Neural cell (in vitro differentiated cells): ENCODE measurements around the gene ECEL1. TPM values are rescaled to one million over a fixed set of nuclear protein-coding genes. Genes with fewer than 3 reads are reported as not detected.

Source experiments
- H2AFZ ChIP-seq: fragments of 200-600, 300-800 bp; sonication (generic), shearing (Covaris generic); 2 replicates; pipeline ENCODE4 v1.6.0; 2014; ENCODE audit warnings: low read depth, mild to moderate bottlenecking, antibody characterized with exemption, low read length, moderate library complexity
- H3F3A ChIP-seq: fragments of 200-600 bp; shearing (Covaris generic); 2 replicates; pipeline ENCODE4 v1.6.1; 2016; ENCODE audit warnings: mild to moderate bottlenecking, moderate library complexity, mixed read lengths, antibody characterized with exemption, low read length; ENCODE audit not compliant: insufficient read depth, poor library complexity, severe bottlenecking
- H3K27ac ChIP-seq: fragments of 200-600, 300-800 bp; sonication (generic), shearing (Covaris generic); 2 replicates; pipeline ENCODE4 v1.5.1; 2014; ENCODE audit warnings: mild to moderate bottlenecking, low read length, moderate library complexity
- H3K27me3 ChIP-seq: fragments of 300-800, 200-600 bp; sonication (generic), shearing (Covaris generic); 2 replicates; pipeline ENCODE4 v1.6.0; 2014; ENCODE audit warnings: mild to moderate bottlenecking, low read depth, low read length, moderate library complexity; ENCODE audit not compliant: insufficient read depth
- H3K36me3 ChIP-seq: fragments of 300-800, 200-600 bp; sonication (generic), shearing (Covaris generic); 2 replicates; pipeline ENCODE4 v1.5.1; 2014; ENCODE audit warnings: mild to moderate bottlenecking, antibody characterized with exemption, low read length, moderate library complexity; ENCODE audit not compliant: insufficient read depth
- H3K4me2 ChIP-seq: fragments of 300-800, 200-600 bp; sonication (generic), shearing (Covaris generic); 2 replicates; pipeline ENCODE4 v1.6.0; 2014; ENCODE audit warnings: mild to moderate bottlenecking, low read length
- H3K4me3 ChIP-seq: fragments of 300-800, 200-600 bp; sonication (generic), shearing (Covaris generic); 2 replicates; pipeline ENCODE4 v1.5.1; 2014; ENCODE audit warnings: mild to moderate bottlenecking, low read length, moderate library complexity
- H3K79me2 ChIP-seq: fragments of 200-600 bp; shearing (Covaris generic); replicated peaks from 2 replicates; pipeline ENCODE4 v1.6.0; 2014; ENCODE audit warnings: mild to moderate bottlenecking, low read length, moderate library complexity; ENCODE audit not compliant: insufficient read depth
- H3K9ac ChIP-seq: fragments of 300-800, 200-600 bp; sonication (generic), shearing (Covaris generic); 2 replicates; pipeline ENCODE4 v1.6.1; 2016; ENCODE audit warnings: mild to moderate bottlenecking, low read length, mixed read lengths
- H3K9me2 ChIP-seq: fragments of 200-600 bp; shearing (Covaris generic); 2 replicates; pipeline ENCODE4 v1.6.1; 2016; ENCODE audit warnings: mild to moderate bottlenecking, low read length, mixed read lengths; ENCODE audit not compliant: insufficient read depth
- H3K9me3 ChIP-seq: fragments of 200-600, 300-800 bp; sonication (generic), shearing (Covaris generic); 2 replicates; pipeline ENCODE4 v1.6.1; 2016; ENCODE audit warnings: mild to moderate bottlenecking, mixed run types, low read length, moderate library complexity, mixed read lengths
- H4K20me1 ChIP-seq: fragments of 200-600 bp; shearing (Covaris generic); 2 replicates; pipeline ENCODE4 v1.6.1; 2016; ENCODE audit warnings: mild to moderate bottlenecking, mixed run types; ENCODE audit not compliant: insufficient read depth
- CTCF ChIP-seq: fragments of 450-650 bp; IDR thresholded peaks from 2 replicates; pipeline ENCODE4 v1.5.1; 2014; ENCODE audit warnings: antibody characterized with exemption, mild to moderate bottlenecking, moderate library complexity; ENCODE audit not compliant: poor library complexity, severe bottlenecking
- EP300 ChIP-seq: fragments of 450-650 bp; conservative IDR thresholded peaks from 2 replicates; pipeline ENCODE4 v1.6.1; 2014; ENCODE audit warnings: antibody characterized with exemption, mild to moderate bottlenecking, moderate library complexity; ENCODE audit not compliant: poor library complexity, severe bottlenecking
- EZH2 ChIP-seq: fragments of 200-600, 300-800 bp; shearing (Covaris generic), sonication (generic); IDR thresholded peaks from 2 replicates; pipeline ENCODE4 v1.6.1; 2014; ENCODE audit warnings: antibody characterized with exemption, low read length, borderline replicate concordance, mild to moderate bottlenecking; ENCODE audit not compliant: insufficient read depth, poor library complexity, severe bottlenecking
- MXI1 ChIP-seq: fragments of 450-650 bp; conservative IDR thresholded peaks from 2 replicates; pipeline ENCODE4 v1.6.1; 2014; ENCODE audit warnings: antibody characterized with exemption, mild to moderate bottlenecking; ENCODE audit not compliant: poor library complexity, severe bottlenecking
- POLR2AphosphoS5 ChIP-seq: IDR thresholded peaks from 2 replicates; pipeline ENCODE4 v1.6.1; 2012
- RAD21 ChIP-seq: fragments of 450-650 bp; conservative IDR thresholded peaks from 2 replicates; pipeline ENCODE4 v1.6.1; 2014; ENCODE audit warnings: antibody characterized with exemption, mild to moderate bottlenecking, moderate library complexity
- REST ChIP-seq: IDR thresholded peaks from 2 replicates; pipeline ENCODE4 v1.6.1; 2012; ENCODE audit warnings: borderline replicate concordance
- SMC3 ChIP-seq: fragments of 450-650 bp; conservative IDR thresholded peaks from 2 replicates; pipeline ENCODE4 v1.6.1; 2014; ENCODE audit warnings: antibody characterized with exemption, mild to moderate bottlenecking, moderate library complexity; ENCODE audit not compliant: poor library complexity
- TAF1 ChIP-seq: IDR thresholded peaks from 2 replicates; pipeline ENCODE4 v1.6.1; 2012; ENCODE audit warnings: low read depth
- polyA plus RNA-seq: library from polyadenylated mRNA; depleted of rRNA; stranded (reverse); fragments of >200 nt; gene quantifications from 2 replicates; pipeline ENCODE4 v1.2.3, GENCODE V29; 2014

ECEL1 gene
- polyA plus RNA-seq, 1 donor from 2014 or later, result 60.9 TPM

- H3K79me2 ChIP-seq, result no peaks in the 10 kb centered on the region
- no peaks in the 10 kb centered on the region for H4K20me1 ChIP-seq
- no peak overlapping the region for H3K4me2 ChIP-seq
- no peaks in the 10 kb centered on the region for H3K9me2 ChIP-seq
- H3K9ac ChIP-seq, result no peak overlapping the region
- H3K36me3 ChIP-seq, result no peaks in the 10 kb centered on the region
- H3K9me3 ChIP-seq, result no peaks in the 10 kb centered on the region
- no peak overlapping the region for H3K4me3 ChIP-seq
- H3K27me3 ChIP-seq, result no peaks in the 10 kb centered on the region
- no peak for TF ChIP-seq REST
- H3K27ac ChIP-seq, result no peak overlapping the region
- H2AFZ ChIP-seq, result no peak overlapping the region
- no peaks in the 10 kb centered on the region for H3F3A ChIP-seq
Observed at GRCh38 chr2:232459419-232460035, 28.1 kb downstream of the ECEL1 start.

GRCh38 chr2:232458661-232459418 is 28.8 kb downstream of the ECEL1 start:
- H3K27ac ChIP-seq, result no peak overlapping the region
- no peak overlapping the region for H3K4me3 ChIP-seq
- H4K20me1 ChIP-seq, result no peaks in the 10 kb centered on the region
- no peaks in the 10 kb centered on the region for H3K27me3 ChIP-seq
- no peaks in the 10 kb centered on the region for H3F3A ChIP-seq
- no peak for TF ChIP-seq TAF1
- TF ChIP-seq EZH2, result no peak
- TF ChIP-seq REST, result no peak
- no peak for TF ChIP-seq MXI1
- no peak for TF ChIP-seq SMC3
- TF ChIP-seq EP300, result no peak
- no peak for TF ChIP-seq CTCF
- no peak for TF ChIP-seq RAD21
- TF ChIP-seq POLR2AphosphoS5, result no peak
- no peak overlapping the region for H3K4me2 ChIP-seq
- no peaks in the 10 kb centered on the region for H3K9me3 ChIP-seq
- no peaks in the 10 kb centered on the region for H3K9me2 ChIP-seq
- H3K36me3 ChIP-seq, result no peaks in the 10 kb centered on the region
- no peak overlapping the region for H2AFZ ChIP-seq
- H3K79me2 ChIP-seq, result no peaks in the 10 kb centered on the region
- H3K9ac ChIP-seq, result no peak overlapping the region
